IMR-90 (cell line): ENCODE measurements around the gene OR6C74. TPM values are rescaled to one million over a fixed set of nuclear protein-coding genes. Genes with fewer than 3 reads are reported as not detected.

ENCODE experiments used
- ATAC-seq: fragments of 200-7000 bp; cut with Tn5 transposase; 2 replicates; pipeline ENCODE4 v1.9.1; 2020; ENCODE audit warnings: low read depth, mild to moderate bottlenecking, moderate library complexity
- Bru-seq: library from RNA; stranded (reverse); fragments of 400-500 nt; gene quantifications from one replicate; lab custom pipeline; 2021; lab: Mats Ljungman, UMichigan
- BruChase-seq, 2 experiments: library from RNA; stranded (reverse); fragments of 400-500 nt; gene quantifications; one replicate each; lab custom pipeline; 2021; lab: Mats Ljungman, UMichigan
- BruUV-seq: library from RNA; stranded (reverse); fragments of 400-500 nt; replicated peaks from 2 replicates; lab custom pipeline; 2021; lab: Mats Ljungman, UMichigan
- CTCF ChIA-PET: fragments of 300-600 bp; formaldehyde crosslinking; extraction: SDS; loops from one replicate; lab custom pipeline; 2021; ENCODE audit warnings: antibody characterized with exemption; lab: Yijun Ruan, JAX
- POLR2A ChIA-PET: fragments of 300-600 bp; sonication (Branson Sonifier 250); formaldehyde crosslinking; loops from one replicate; lab custom pipeline; 2022; ENCODE audit warnings: antibody characterized with exemption; ENCODE audit not compliant: unreplicated experiment; lab: Charles Lee
- DNase-seq: peaks from one replicate; pipeline ENCODE4 v3.0.0; 2013
- H2AFZ ChIP-seq: replicated peaks from 2 replicates; pipeline ENCODE3; 2013; ENCODE audit warnings: low read length, mild to moderate bottlenecking; ENCODE audit not compliant: poor library complexity
- H2AK5ac ChIP-seq: 2 replicates; pipeline ENCODE4 v1.6.1; 2013; ENCODE audit warnings: low read depth, low read length, inconsistent platforms
- H2AK9ac ChIP-seq: replicated peaks from 2 replicates; pipeline ENCODE3; 2013; ENCODE audit warnings: mild to moderate bottlenecking, low read depth, low read length, moderate library complexity; ENCODE audit not compliant: poor library complexity
- H2BK120ac ChIP-seq: 2 replicates; pipeline ENCODE4 v1.6.1; 2013; ENCODE audit warnings: low read depth, low read length, inconsistent platforms
- H2BK15ac ChIP-seq: 3 replicates; pipeline ENCODE4 v1.6.1; 2013; ENCODE audit warnings: low read depth, low read length, inconsistent platforms
- H2BK20ac ChIP-seq: 2 replicates; pipeline ENCODE4 v1.6.1; 2013; ENCODE audit warnings: low read depth, mild to moderate bottlenecking, inconsistent platforms, low read length, moderate library complexity
- H2BK5ac ChIP-seq: 2 replicates; pipeline ENCODE4 v1.6.1; 2013; ENCODE audit warnings: mild to moderate bottlenecking, low read depth, low read length, inconsistent platforms; ENCODE audit not compliant: poor library complexity, severe bottlenecking
- H3K14ac ChIP-seq: replicated peaks from 2 replicates; pipeline ENCODE4 v1.6.1; 2013; ENCODE audit warnings: low read depth, low read length, inconsistent platforms
- H3K18ac ChIP-seq: 2 replicates; pipeline ENCODE4 v1.6.1; 2013; ENCODE audit warnings: low read depth, low read length, control low read depth
- H3K23ac ChIP-seq: 2 replicates; pipeline ENCODE4 v1.6.1; 2013; ENCODE audit warnings: low read depth, low read length, inconsistent platforms
- H3K27ac ChIP-seq: 2 replicates; pipeline ENCODE4 v1.5.1; 2013; ENCODE audit warnings: mild to moderate bottlenecking, control low read depth, low read length; ENCODE audit not compliant: insufficient read depth
- H3K27me3 ChIP-seq: 2 replicates; pipeline ENCODE4 v1.6.1; 2013; ENCODE audit warnings: low read length; ENCODE audit not compliant: control insufficient read depth, insufficient read depth
- H3K36me3 ChIP-seq: 2 replicates; pipeline ENCODE4 v1.6.1; 2013; ENCODE audit warnings: low read length, mixed read lengths; ENCODE audit not compliant: control insufficient read depth, insufficient read depth
- H3K4ac ChIP-seq: 2 replicates; pipeline ENCODE4 v1.6.1; 2013; ENCODE audit warnings: low read depth, low read length, inconsistent platforms
- H3K4me1 ChIP-seq: 2 replicates; pipeline ENCODE4 v1.6.1; 2013; ENCODE audit warnings: low read length, mixed read lengths; ENCODE audit not compliant: control insufficient read depth, insufficient read depth
- H3K4me2 ChIP-seq: 2 replicates; pipeline ENCODE4 v1.6.1; 2013; ENCODE audit warnings: low read depth, mild to moderate bottlenecking, control low read depth, low read length, moderate library complexity
- H3K4me3 ChIP-seq: 2 replicates; pipeline ENCODE4 v1.5.1; 2013; ENCODE audit warnings: low read depth, mild to moderate bottlenecking, control low read depth, low read length, moderate library complexity; ENCODE audit not compliant: insufficient read depth
- H3K56ac ChIP-seq: 2 replicates; pipeline ENCODE4 v1.6.1; 2013; ENCODE audit warnings: low read length, inconsistent platforms; ENCODE audit not compliant: insufficient read depth; ENCODE audit errors: extremely low read depth
- H3K79me1 ChIP-seq, 2 experiments: 2 replicates each; pipeline ENCODE4 v1.6.1; 2013; ENCODE audit warnings: low read length in 2 of 2, inconsistent platforms in 1 of 2, low read depth in 1 of 2
- H3K9ac ChIP-seq: 2 replicates; pipeline ENCODE4 v1.6.1; 2013; ENCODE audit warnings: low read depth, low read length, control low read depth
- H3K9me1 ChIP-seq: 2 replicates; pipeline ENCODE4 v1.6.1; 2013; ENCODE audit warnings: low read length, inconsistent platforms; ENCODE audit not compliant: insufficient read depth
- H3K9me3 ChIP-seq: 2 replicates; pipeline ENCODE4 v1.6.1; 2013; ENCODE audit warnings: low read length; ENCODE audit not compliant: control insufficient read depth, insufficient read depth
- H4K20me1 ChIP-seq: 2 replicates; pipeline ENCODE4 v1.6.1; 2013; ENCODE audit warnings: low read length, inconsistent platforms; ENCODE audit not compliant: insufficient read depth
- H4K5ac ChIP-seq: 2 replicates; pipeline ENCODE4 v1.6.1; 2013; ENCODE audit warnings: mild to moderate bottlenecking, low read depth, low read length, control low read depth
- H4K8ac ChIP-seq, 2 experiments: 2 replicates each; pipeline ENCODE4 v1.6.1; 2013; ENCODE audit warnings: low read depth in 2 of 2, low read length in 2 of 2, control low read depth in 1 of 2, inconsistent platforms in 1 of 2
- H4K91ac ChIP-seq: 2 replicates; pipeline ENCODE4 v1.6.1; 2013; ENCODE audit warnings: low read depth, low read length, inconsistent platforms; ENCODE audit not compliant: insufficient read depth
- CTCF ChIP-seq: conservative IDR thresholded peaks from 2 replicates; pipeline ENCODE4 v1.5.1; 2012; ENCODE audit warnings: mild to moderate bottlenecking, low read depth, low read length, improper control_type of control experiment
- ELK1 ChIP-seq: fragments of 150-350 bp; IDR thresholded peaks from 2 replicates; pipeline ENCODE4 v1.6.1; 2016; ENCODE audit warnings: low read depth, mild to moderate bottlenecking, low read length, moderate library complexity, borderline replicate concordance
- FOS ChIP-seq: fragments of 150-350 bp; IDR thresholded peaks from 2 replicates; pipeline ENCODE4 v1.6.1; 2016; ENCODE audit warnings: low read depth, low read length
- POLR2A ChIP-seq: IDR thresholded peaks from 2 replicates; pipeline ENCODE4 v1.6.1; 2012; ENCODE audit warnings: mild to moderate bottlenecking, low read depth, low read length
- RAD21 ChIP-seq: IDR thresholded peaks from 2 replicates; pipeline ENCODE4 v1.6.1; 2012; ENCODE audit warnings: low read length, improper control_type of control experiment
- RCOR1 ChIP-seq: IDR thresholded peaks from 2 replicates; pipeline ENCODE4 v1.6.1; 2012; ENCODE audit warnings: mild to moderate bottlenecking, low read length, improper control_type of control experiment; ENCODE audit not compliant: insufficient replicate concordance
- USF2 ChIP-seq: fragments of 150-350 bp; IDR thresholded peaks from 2 replicates; pipeline ENCODE4 v1.6.1; 2017; ENCODE audit warnings: mild to moderate bottlenecking, antibody characterized with exemption, low read length, low read depth
- WGBS, 2 experiments: methylation state at CpG; one replicate each; pipeline versions ENCODE4 v1.1.5 to v1.1.7; 2013; ENCODE audit warnings: missing lambda C conversion rate in 2 of 2; ENCODE audit not compliant: insufficient read length in 1 of 2; ENCODE audit errors: extremely low coverage in 2 of 2; 5-methylcytosine and 5-hydroxymethylcytosine counted together
- dilution Hi-C: fragments of 300-500 bp; cut with HindIII; formaldehyde crosslinking; loops from one replicate; pipeline ENCODE4 v1.14.3; 2018; ENCODE audit warnings: low sequenced_read_pairs; ENCODE audit not compliant: unreplicated experiment
- in situ Hi-C: fragments of 300-500 bp; cut with MboI; formaldehyde crosslinking; loops from 3 replicates; pipeline ENCODE4 v1.14.3; 2019; ENCODE audit warnings: low sequenced_read_pairs, inconsistent platforms, mixed read lengths
- intact Hi-C: fragments of 100-400 bp; cut with micrococcal nuclease; formaldehyde crosslinking; loops from 2 replicates; pipeline ENCODE4 v1.10.0; 2022
- long read RNA-seq: library from polyadenylated mRNA; unstranded; transcript quantifications from one replicate; pipeline ENCODE4 v2.0.0, GENCODE V29; 2021; ENCODE audit not compliant: unreplicated experiment
- polyA plus RNA-seq, 3 experiments: library from polyadenylated mRNA; depleted of rRNA; stranded (reverse); fragments of >200 nt; gene quantifications; 2 replicates each; pipeline ENCODE4 v1.2.3, GENCODE V29; 2012; ENCODE audit warnings: low replicate concordance in 1 of 3
- total RNA-seq: library from RNA; depleted of rRNA; stranded (reverse); fragments of >200 nt; gene quantifications from 2 replicates; pipeline ENCODE4 v1.2.3, GENCODE V29; 2012; rRNA removed

Gene OR6C74
- not detected in 2 replicates for total RNA-seq
- polyA plus RNA-seq (2012; rRNA removed): not detected in 2 replicates
- polyA plus RNA-seq (2012; cell fraction: cytosol; rRNA removed): not detected in 2 replicates
- polyA plus RNA-seq (2012; cell fraction: nucleus; rRNA removed; ENCODE audit: low replicate concordance): not detected in 2 replicates
- not detected for Bru-seq, nascent RNA
- BruChase-seq, experiment 1, labeled RNA remaining after a 6-hour chase: not detected
- not detected for BruChase-seq, experiment 2, labeled RNA remaining after a 2-hour chase
- long read RNA-seq: 0 reads

- Histone ChIP-seq H3K14ac (no peak within 1 kb of the TSS), H3K9me1 (no peaks in the 10 kb centered on the region), H2AFZ (no peak within 1 kb of the TSS), H2BK15ac (no peak within 1 kb of the TSS), H4K8ac (no peak within 1 kb of the TSS), H3K4ac (no peak within 1 kb of the TSS), H2AK5ac (no peak within 1 kb of the TSS), H3K79me1 (no peaks in the 10 kb centered on the region), H2BK20ac (no peak within 1 kb of the TSS), H4K5ac (no peak within 1 kb of the TSS), H3K9me3 (no peaks in the 10 kb centered on the region), H3K4me2 (no peak within 1 kb of the TSS), H2BK120ac (no peak within 1 kb of the TSS), H2BK5ac (no peak within 1 kb of the TSS), H2AK9ac (no peak within 1 kb of the TSS), H3K36me3 (no peaks in the 10 kb centered on the region), H3K4me1 (no peaks in the 10 kb centered on the region), H3K27ac (no peak within 1 kb of the TSS), H3K56ac (no peak within 1 kb of the TSS), H3K9ac (no peak within 1 kb of the TSS), H3K18ac (no peak within 1 kb of the TSS), H4K91ac (no peak within 1 kb of the TSS), H4K20me1 (no peaks in the 10 kb centered on the region), H3K27me3 (no peaks in the 10 kb centered on the region), H3K4me3 (no peak within 1 kb of the TSS), H3K23ac (no peak within 1 kb of the TSS)
- in situ Hi-C loops (no loop called here), intact Hi-C loops (loop anchor here (10.0 kb wide), 1 partner anchor 140 kb away; no protein-coding TSS in a partner anchor), dilution Hi-C loops (no loop called here)
- DNase-seq: no peak
- BruUV-seq: no TSS peak
- TF ChIP-seq FOS (no peak), CTCF (no peak), ELK1 (no peak), USF2 (no peak), RAD21 (no peak), RCOR1 (no peak), POLR2A (no peak)
- ChIA-PET POLR2A (no interaction called here), CTCF (no interaction called here)
- ATAC-seq: no peak
- no CpG with 5 or more reads among the region's 3 CpGs for WGBS, 2 experiments
These were observed at the start of gene OR6C74 for GRCh38 chr12:55244309-55244708. Gene OR6C74 (plus strand): TSS chr12:55244609. CDS start chr12:55247288, 2,679 bp downstream.
